ENCODE data around the gene COQ8A.

Gene COQ8A

GRCh38 chr1:226940029-226940805 is at the start of gene COQ8A:
Gene COQ8A, plus strand, starts transcription at chr1:226940294. Its CDS starts 21,092 bp downstream, at chr1:226961386.
- peak; percentile 92 for DNase-seq

- DNase-seq, result no peak
Measured at GRCh38 chr1:226890331-226891108, 49.6 kb upstream of the COQ8A start.

DNA sequence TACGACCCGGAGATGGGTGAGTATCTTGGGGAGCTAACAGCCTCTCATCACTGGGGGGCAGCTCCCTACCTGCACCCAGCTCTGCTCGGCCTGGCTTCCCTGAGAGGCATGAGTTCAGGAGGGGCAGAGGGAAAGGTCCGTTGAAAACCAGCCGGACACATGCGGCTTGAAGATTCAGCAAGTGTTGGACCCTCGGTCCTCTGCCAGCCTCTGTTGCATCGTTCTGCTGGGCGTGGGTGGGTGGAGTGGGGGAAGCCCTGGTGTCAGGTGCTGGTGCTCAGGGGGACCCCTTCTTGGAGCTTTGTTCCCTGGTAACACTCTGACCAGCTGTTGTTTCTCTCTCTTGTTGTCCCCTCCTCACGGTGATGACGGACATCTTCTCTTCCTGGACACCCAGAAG is 48.7 kb upstream of the COQ8A start:
- DNase-seq, result no peak

GRCh38 chr1:226891846-226892523 is 48.1 kb upstream of the COQ8A start:
- DNase-seq, result no peak

- no peak for DNase-seq
Measured at GRCh38 chr1:226892524-226892875, 47.6 kb upstream of the COQ8A start.

DNA sequence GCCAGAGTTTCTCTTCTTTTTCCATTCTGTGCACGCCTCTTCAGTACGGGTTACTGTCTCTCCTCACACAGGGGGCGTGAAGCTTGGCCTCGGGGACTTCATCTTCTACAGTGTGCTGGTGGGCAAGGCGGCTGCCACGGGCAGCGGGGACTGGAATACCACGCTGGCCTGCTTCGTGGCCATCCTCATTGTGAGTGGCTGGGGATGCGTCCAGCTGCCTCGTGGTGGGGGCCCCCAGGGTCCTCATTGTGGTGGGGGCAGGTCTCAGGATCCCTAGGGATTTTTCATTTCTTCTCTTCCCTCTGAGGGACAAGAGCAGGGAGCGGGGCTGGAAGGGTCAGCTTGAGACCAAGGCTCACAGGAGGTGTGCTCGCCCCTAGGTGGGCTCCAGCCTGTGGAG is 46.2 kb upstream of the COQ8A start:
- no peak for DNase-seq

DNA sequence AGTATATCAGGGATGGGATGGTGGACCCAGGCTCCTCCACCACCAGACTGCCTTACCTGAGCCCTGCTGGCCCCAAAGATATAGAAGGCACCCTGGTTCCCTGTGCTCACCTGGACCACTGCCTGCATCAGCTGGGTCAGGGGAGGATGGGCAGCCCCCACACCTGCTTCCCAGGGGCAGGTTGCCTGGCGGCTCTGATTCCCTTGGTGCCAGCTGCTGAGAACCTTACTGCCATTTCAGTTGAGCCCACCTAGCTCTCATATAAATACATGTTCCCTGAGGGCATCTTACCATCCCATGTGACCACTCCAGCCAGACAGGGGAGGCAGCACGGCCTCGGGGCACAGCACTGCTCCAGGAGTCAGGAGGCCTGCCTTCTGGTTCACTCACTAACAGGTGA is 45.3 kb upstream of the COQ8A start:
- no peak for DNase-seq

- no peak for DNase-seq
Measured at GRCh38 chr1:226895644-226896043, 44.5 kb upstream of the COQ8A start.

GRCh38 chr1:226898246-226898645 is 41.8 kb upstream of the COQ8A start:
- no peak for DNase-seq

DNA sequence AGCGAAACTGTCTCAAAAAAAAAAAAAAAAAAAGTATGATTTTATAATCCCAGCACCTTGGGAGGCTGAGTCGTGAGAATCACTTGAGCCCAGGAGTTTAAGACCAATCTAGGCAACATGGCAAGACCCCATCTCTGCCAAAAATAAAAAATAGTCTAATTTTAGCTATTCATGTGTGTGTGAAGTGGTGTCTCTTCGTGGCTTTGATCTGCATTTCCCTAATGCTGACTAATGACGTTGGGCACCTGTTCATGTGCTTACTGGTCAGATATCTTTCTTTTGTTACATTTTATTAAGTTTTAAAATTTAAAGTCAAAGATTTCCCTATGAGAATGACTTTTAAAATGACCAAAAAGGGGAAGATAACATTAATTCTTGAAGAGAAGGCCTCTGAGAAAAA is 38.7 kb upstream of the COQ8A start:
- DNase-seq, result no peak

- no peak for DNase-seq
Measured at GRCh38 chr1:226902601-226903000, 37.5 kb upstream of the COQ8A start.

DNA sequence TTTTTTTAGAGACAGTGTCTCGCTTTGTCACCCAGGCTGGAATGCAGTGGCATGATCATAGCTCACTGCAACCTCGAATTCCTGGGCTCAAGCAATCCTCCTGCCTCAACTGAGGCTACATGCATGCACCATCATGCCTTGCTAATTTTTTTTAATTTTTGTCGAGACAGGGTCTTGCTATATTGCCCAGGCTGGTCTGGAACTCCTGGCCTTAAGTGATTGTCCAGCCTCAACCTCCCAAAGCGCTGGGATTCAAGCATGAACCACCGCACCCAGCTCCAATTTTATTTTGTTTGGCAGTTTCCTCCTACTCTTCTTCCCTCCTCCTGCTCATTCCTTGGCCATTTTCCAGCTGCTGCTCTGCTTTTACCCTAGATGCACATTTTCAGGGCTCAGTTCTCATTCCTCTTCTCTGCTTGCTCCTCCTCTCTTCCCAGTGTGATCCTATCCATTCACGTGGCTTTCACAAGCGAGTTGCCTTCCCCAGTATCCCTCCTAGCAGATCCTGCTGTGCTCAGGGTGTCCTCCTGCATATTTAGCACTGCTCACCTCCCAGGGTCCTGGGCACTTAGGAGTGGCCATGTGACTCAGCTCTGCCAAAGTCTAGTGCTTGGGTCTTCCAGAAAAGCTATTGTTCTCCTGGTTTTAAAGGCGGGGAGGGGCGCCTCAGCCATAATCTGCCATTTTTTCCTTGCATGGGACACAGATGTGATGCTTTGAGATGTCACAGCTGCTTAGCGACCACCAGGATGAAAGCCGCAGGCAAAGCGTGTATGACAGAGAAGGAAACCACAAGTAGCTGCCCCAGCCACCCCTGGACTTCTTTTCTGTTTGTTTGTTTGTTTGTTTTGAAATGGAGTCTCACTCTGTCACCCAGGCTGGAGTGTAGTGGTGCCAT is 36.0 kb upstream of the COQ8A start:
- DNase-seq, result no peak

DNA sequence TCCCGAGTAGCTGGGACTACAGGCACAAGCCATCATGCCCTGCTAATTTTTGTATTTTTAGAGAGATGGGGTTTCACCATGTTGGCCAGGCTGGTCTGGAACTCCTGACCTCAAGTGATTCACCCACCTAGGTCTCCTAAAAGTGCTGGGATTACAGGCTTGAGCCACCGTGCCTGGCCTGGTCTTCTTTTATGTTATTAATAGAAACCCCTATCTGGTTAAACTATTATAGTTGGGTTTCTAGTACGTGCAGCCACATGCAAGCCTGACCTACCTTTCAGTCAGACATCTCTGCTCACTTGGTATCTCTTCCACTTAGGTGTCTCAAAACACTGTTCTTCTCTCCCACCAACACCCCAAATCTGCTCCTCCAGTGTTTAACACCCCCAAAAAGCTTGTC is 35.3 kb upstream of the COQ8A start:
- DNase-seq, result no peak

- no peak for DNase-seq
Measured at GRCh38 chr1:226908419-226908818, 31.7 kb upstream of the COQ8A start.

DNA sequence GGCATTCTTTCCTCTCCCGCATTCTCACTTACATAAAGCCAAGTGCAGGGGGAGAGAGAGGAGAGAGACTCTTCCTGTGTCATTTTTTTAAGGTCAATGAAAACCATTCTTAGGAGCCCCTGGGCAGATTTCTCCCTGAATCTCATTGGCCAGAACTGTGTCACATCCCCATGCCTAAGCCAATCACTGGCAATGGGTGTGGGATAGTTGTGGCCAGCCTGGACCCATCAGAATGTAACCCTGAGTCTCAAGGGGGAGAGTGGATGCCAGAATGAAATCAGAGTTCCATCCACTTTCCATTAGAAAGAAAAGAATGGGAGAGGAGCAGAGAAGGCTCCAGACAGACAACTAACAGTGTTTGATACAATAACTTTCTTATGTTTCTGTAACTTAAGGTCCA is 31.2 kb upstream of the COQ8A start:
- no peak for DNase-seq

DNA sequence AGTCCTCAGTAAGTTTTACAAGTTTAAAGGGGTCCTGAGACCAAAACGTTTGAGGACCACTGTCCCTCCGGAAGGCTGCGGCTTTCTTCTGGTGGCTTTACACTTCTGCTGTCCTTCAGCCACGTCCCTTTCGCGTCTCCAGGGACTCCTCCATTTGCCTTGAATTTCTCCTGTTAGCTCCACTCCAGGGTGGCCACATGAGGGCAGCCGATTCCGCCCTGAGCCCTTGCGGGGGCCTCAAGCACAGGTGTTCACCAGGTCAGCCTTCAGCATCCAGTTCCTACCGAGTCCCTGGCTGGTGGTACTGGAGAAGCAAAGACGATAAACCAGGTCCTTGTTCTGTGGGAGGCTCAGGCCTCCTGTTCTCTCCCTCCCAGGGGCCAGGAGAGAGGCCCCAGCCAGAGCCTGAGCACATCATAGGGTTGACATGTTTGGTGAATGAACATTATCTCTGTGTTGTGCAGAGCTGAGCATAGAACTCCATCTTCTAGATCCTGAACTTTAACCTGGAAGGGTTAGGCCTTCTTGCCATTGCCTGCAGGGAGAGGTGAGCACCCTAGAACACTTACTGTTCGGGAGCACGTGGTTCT is 27.4 kb upstream of the COQ8A start:
- DNase-seq, result no peak

DNA sequence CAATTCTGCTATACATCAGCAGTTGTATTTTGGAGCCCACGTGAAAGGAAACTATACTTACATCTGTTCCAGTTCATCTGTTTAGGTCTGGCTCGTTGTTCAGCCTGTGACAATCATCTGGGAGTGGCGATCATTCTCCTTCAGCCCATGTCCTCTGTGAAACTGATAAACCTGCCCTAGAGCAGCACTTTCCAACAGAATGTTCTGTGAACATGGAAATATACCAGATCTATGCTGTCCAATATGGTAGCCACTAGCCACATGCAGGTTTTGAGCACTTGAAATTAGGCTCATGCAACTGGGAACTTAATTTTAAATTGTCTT is 24.5 kb upstream of the COQ8A start:
- DNase-seq, result no peak

- no peak for DNase-seq
Measured at GRCh38 chr1:226916497-226916896, 23.6 kb upstream of the COQ8A start.

GRCh38 chr1:226919587-226919986 is 20.5 kb upstream of the COQ8A start:
- DNase-seq, result no peak

GRCh38 chr1:226919995-226920394 is 20.1 kb upstream of the COQ8A start:
- DNase-seq, result no peak

- DNase-seq, result no peak
Measured at GRCh38 chr1:226920446-226920894, 19.6 kb upstream of the COQ8A start.

DNA sequence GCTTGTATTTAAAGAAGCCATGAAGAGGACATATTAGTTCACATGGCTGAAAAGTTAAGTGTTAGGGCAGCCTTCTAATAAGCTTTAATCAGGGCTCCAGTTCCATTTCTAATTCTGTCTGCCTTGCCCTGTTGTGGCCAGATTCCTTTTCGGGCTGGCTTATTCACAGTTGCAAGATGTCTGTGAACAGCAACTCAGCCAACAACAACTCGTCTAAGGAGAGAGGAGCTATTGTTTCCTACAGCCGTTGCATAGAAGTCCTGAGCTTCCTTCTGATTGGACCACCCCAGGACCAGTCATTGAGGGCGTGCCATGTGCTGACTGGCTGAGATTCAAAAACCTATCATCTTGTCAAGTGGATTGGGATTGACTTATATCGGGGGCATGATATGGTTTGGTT is 18.6 kb upstream of the COQ8A start:
- DNase-seq, result no peak

All from NCI-H187 treated with DMSO at 0.1 percent for 48 hours (cell line).